ENCODE measurements around the gene ZNF212.
A peak's percentile ranks its signal among the peaks of the same experiment; 100 is the strongest.
"Not testable (repeated sequence)": the region's sequence is repeated elsewhere in the genome, so short reads cannot be mapped to it uniquely, and the experiment has no call there.

ZNF212 gene

GRCh38 chr7:149255174-149255573 lies 15.7 kb downstream of the ZNF212 start:
- DNase-seq = no peak

- DNase-seq = no peak
Measured at GRCh38 chr7:149256568-149256967, 17.1 kb downstream of the ZNF212 start.

GRCh38 chr7:149257146-149257545 lies 17.7 kb downstream of the ZNF212 start:
- DNase-seq = no peak

GRCh38 chr7:149261316-149261828 lies 21.9 kb downstream of the ZNF212 start:
- DNase-seq = peak; percentile 47

- DNase-seq = peak; percentile 94
Measured at GRCh38 chr7:149261829-149262617, 22.6 kb downstream of the ZNF212 start, which contains the start of gene ZNF783. Gene ZNF783 (plus strand): TSS chr7:149262196. CDS start chr7:149262334, 138 bp downstream.

- DNase-seq = no peak
Measured at GRCh38 chr7:149266451-149266850, 27.0 kb downstream of the ZNF212 start.

GRCh38 chr7:149267733-149268132 lies 28.3 kb downstream of the ZNF212 start:
- no peak for DNase-seq

- not testable (repeated sequence) for DNase-seq
Measured at GRCh38 chr7:149274424-149274823, 35.0 kb downstream of the ZNF212 start.

GRCh38 chr7:149277871-149278270 lies 38.4 kb downstream of the ZNF212 start:
- DNase-seq = no peak

- no peak for DNase-seq
Measured at GRCh38 chr7:149278396-149278795, 38.9 kb downstream of the ZNF212 start.

- DNase-seq = no peak
Measured at GRCh38 chr7:149279111-149279743, 39.8 kb downstream of the ZNF212 start.

GRCh38 chr7:149280151-149280550 lies 40.7 kb downstream of the ZNF212 start:
- no peak for DNase-seq

- DNase-seq = no peak
Measured at GRCh38 chr7:149280661-149281507, 41.4 kb downstream of the ZNF212 start.

GRCh38 chr7:149281508-149282330 lies 42.3 kb downstream of the ZNF212 start:
- DNase-seq = no peak

- DNase-seq = no peak
Measured at GRCh38 chr7:149282331-149282655, 42.8 kb downstream of the ZNF212 start.

GRCh38 chr7:149283321-149283720 lies 43.9 kb downstream of the ZNF212 start:
- DNase-seq = no peak

GRCh38 chr7:149284343-149284742 lies 44.9 kb downstream of the ZNF212 start:
- no peak for DNase-seq

- DNase-seq = peak; percentile 96
Measured at GRCh38 chr7:149284850-149285585, 45.6 kb downstream of the ZNF212 start.

GRCh38 chr7:149285603-149286002 lies 46.2 kb downstream of the ZNF212 start:
- DNase-seq = peak; percentile 31

- peak; percentile 7 for DNase-seq
Measured at GRCh38 chr7:149286811-149287400, 47.5 kb downstream of the ZNF212 start.

- no peak for DNase-seq
Measured at GRCh38 chr7:149287622-149288021, 48.2 kb downstream of the ZNF212 start.

All from hematopoietic multipotent progenitor cell treated with erythropoietin and hydrocortisone succinate and interleukin-3 and kit ligand, for 4 days (in vitro differentiated cells).